ENCODE data around the gene ZNF878.

GRCh38 chr19:12075538-12076139, 22.9 kb upstream of the ZNF878 start:
- TF ChIP-seq CTCF (IDR thresholded peaks at IDR 0.05) (no peak), SIN3A (IDR thresholded peaks at IDR 0.05; ENCODE audit: borderline replicate concordance, insufficient read depth, low read depth, low read length) (no peak), POLR2AphosphoS5 (IDR thresholded peaks at IDR 0.05; ENCODE audit: low read depth, low read length) (no peak)
